Bronchial epithelial cell (primary cell): ENCODE measurements around the gene PDGFC. TPM values are rescaled to one million over a fixed set of nuclear protein-coding genes. Genes with fewer than 3 reads are reported as not detected.
A peak's percentile ranks its signal among the peaks of the same experiment; 100 is the strongest.

Source experiments
- DNase-seq: peaks from one replicate; pipeline ENCODE4 v3.0.0-alpha.2; 2010; ENCODE audit warnings: low read depth
- FAIRE-seq: peaks from 2 replicates; lab custom pipeline; 2011; peaks lifted over from hg19 to GRCh38; lab: Jason Lieb, UNC
- H3K27me3 ChIP-seq: 2 replicates; pipeline ENCODE4 v1.5.1; 2011; ENCODE audit warnings: low read length; ENCODE audit not compliant: control insufficient read depth, insufficient read depth
- H3K36me3 ChIP-seq: 2 replicates; pipeline ENCODE4 v1.5.1; 2011; ENCODE audit warnings: low read length; ENCODE audit not compliant: control insufficient read depth, insufficient read depth
- H3K4me3 ChIP-seq: 2 replicates; pipeline ENCODE4 v1.5.1; 2011; ENCODE audit warnings: mild to moderate bottlenecking, low read depth, low read length, control low read depth
- CTCF ChIP-seq: IDR thresholded peaks from 2 replicates; pipeline ENCODE4 v1.5.1; 2011; ENCODE audit warnings: mild to moderate bottlenecking, moderate library complexity, low read length, control low read depth, inconsistent platforms; ENCODE audit not compliant: insufficient read depth, severe bottlenecking
- total RNA-seq: library from RNA; depleted of rRNA; stranded (reverse); fragments of >200 nt; gene quantifications from 2 replicates; pipeline ENCODE4 v1.2.1, GENCODE V29; 2014

PDGFC gene
- total RNA-seq, 1 donor from 2014 or later = 38.7 TPM

- Histone ChIP-seq H3K4me3 (no peak overlapping the region), H3K27me3 (no peaks in the 10 kb centered on the region), H3K36me3 (no peaks in the 10 kb centered on the region)
- no peak for FAIRE-seq
- TF ChIP-seq CTCF = no peak
- no peak for DNase-seq
Observed at GRCh38 chr4:156797206-156797605, 174.4 kb downstream of the PDGFC start.

- H3K27me3 ChIP-seq = no peaks in the 10 kb centered on the region
- no peak for FAIRE-seq
- H3K36me3 ChIP-seq = no peaks in the 10 kb centered on the region
- DNase-seq = no peak
- no peak for TF ChIP-seq CTCF
- H3K4me3 ChIP-seq = no peak overlapping the region
Observed at GRCh38 chr4:156795727-156796126, 175.9 kb downstream of the PDGFC start.

- Histone ChIP-seq H3K36me3 (no peaks in the 10 kb centered on the region), H3K27me3 (no peaks in the 10 kb centered on the region), H3K4me3 (no peak overlapping the region)
- TF ChIP-seq CTCF = no peak
- no peak for FAIRE-seq
- DNase-seq = no peak
Observed at GRCh38 chr4:156794863-156795262, 176.7 kb downstream of the PDGFC start.

- FAIRE-seq = peak; percentile 40
- Histone ChIP-seq H3K36me3 (no peaks in the 10 kb centered on the region), H3K4me3 (no peak overlapping the region), H3K27me3 (no peaks in the 10 kb centered on the region)
- no peak for DNase-seq
- no peak for TF ChIP-seq CTCF
Observed at GRCh38 chr4:156792462-156793085, 179.0 kb downstream of the PDGFC start.

GRCh38 chr4:156790866-156791265 lies 180.7 kb downstream of the PDGFC start:
- FAIRE-seq (no peak), DNase-seq (no peak)
- H3K27me3 ChIP-seq = no peaks in the 10 kb centered on the region
- no peaks in the 10 kb centered on the region for H3K36me3 ChIP-seq
- no peak for TF ChIP-seq CTCF
- no peak overlapping the region for H3K4me3 ChIP-seq

- TF ChIP-seq CTCF = no peak
- FAIRE-seq = no peak
- H3K4me3 ChIP-seq = no peak overlapping the region
- H3K36me3 ChIP-seq = no peaks in the 10 kb centered on the region
- DNase-seq = no peak
- no peaks in the 10 kb centered on the region for H3K27me3 ChIP-seq
Observed at GRCh38 chr4:156788782-156789181, 182.8 kb downstream of the PDGFC start.
